ENCODE data around the gene SERPINA1. TPM values are rescaled to one million over a fixed set of nuclear protein-coding genes. Genes with fewer than 3 reads are reported as not detected.

Gene SERPINA1
- total and polyA plus RNA-seq, 10 of the 15 experiments (the other 5 are each of a cell fraction or from before 2014, with no cell fraction given): 0.16 to 6.6 (median 0.53) TPM

DNA sequence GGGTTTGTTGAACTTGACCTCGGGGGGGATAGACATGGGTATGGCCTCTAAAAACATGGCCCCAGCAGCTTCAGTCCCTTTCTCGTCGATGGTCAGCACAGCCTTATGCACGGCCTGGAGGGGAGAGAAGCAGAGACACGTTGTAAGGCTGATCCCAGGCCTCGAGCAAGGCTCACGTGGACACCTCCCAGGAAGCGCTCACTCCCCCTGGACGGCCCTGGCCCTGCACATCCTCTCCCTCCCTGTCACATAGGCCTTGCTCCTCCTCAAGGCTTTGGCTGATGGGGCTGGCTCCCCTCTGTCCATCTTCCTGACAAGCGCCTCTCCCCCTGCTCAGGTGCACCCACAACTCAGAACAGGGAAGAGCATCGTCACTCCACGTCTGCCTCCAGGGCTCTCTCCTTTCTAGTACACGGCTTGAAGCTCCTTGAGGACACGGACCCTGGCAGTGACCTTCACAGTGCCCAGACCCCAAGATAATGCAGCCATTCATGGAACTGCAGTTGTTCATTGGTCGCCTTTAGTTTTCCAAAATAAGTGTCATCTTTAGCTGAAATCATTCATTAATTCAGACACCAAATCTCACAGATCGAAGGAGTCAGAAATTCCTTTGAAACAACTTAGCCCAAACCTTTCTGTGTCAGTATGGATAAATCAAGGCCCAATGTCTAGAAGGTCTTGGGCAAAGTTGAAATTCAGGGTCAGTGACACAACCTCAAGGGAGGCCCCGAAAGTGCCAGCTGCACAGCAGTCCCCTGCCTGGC, 9.7 kb downstream of the SERPINA1 start:
- Histone ChIP-seq H3K4me2 (ENCODE audit: control insufficient read depth, insufficient read depth) (no peak overlapping the region), H3K4me3 (no peak overlapping the region), H2AFZ (ENCODE audit: control insufficient read depth, low read depth, low read length) (no peak overlapping the region), H3K9me3 (replicated peaks; ENCODE audit: control insufficient read depth, insufficient read depth, low read length) (no peaks in the 10 kb centered on the region), H3K79me2 (ENCODE audit: control insufficient read depth, insufficient read depth, low read length) (no peaks in the 10 kb centered on the region), H4K20me1 (ENCODE audit: control insufficient read depth, insufficient read depth) (no peaks in the 10 kb centered on the region), H3K36me3 (ENCODE audit: control insufficient read depth in 2 of 2, insufficient read depth in 2 of 2, low read length in 1 of 2) (no peaks in the 10 kb centered on the region), H3K27ac (ENCODE audit: control insufficient read depth, insufficient read depth) (no peak overlapping the region), H3K9ac (ENCODE audit: control insufficient read depth, insufficient read depth, low read length) (no peak overlapping the region), H3K4me1 (ENCODE audit: control insufficient read depth, insufficient read depth, low read length) (no peaks in the 10 kb centered on the region), H3K27me3 (replicated peaks in 1 of 2; ENCODE audit: control insufficient read depth in 2 of 2, insufficient read depth in 2 of 2, low read length in 1 of 2) (no peaks in the 10 kb centered on the region; a peak in 2 of 4 replicates)
- ATAC-seq (no peak), FAIRE-seq (no peak), DNase-seq (ENCODE audit: low read depth, low spot score) (no peak)
- POLR2A ChIA-PET: no interaction called here
- in situ Hi-C loops (cut with MboI): no loop called here
- CTCF ChIA-PET: no interaction called here
- TF ChIP-seq IKZF1 (conservative IDR thresholded peaks at IDR 0.05) (no peak), POU2F2 (IDR thresholded peaks at IDR 0.05; ENCODE audit: borderline replicate concordance, low read depth, low read length) (no peak), SMC3 (IDR thresholded peaks at IDR 0.05; ENCODE audit: borderline replicate concordance, low read length) (no peak), BMI1 (IDR thresholded peaks at IDR 0.05; ENCODE audit: borderline replicate concordance) (no peak)
- TF ChIP-seq, protein P1, sequence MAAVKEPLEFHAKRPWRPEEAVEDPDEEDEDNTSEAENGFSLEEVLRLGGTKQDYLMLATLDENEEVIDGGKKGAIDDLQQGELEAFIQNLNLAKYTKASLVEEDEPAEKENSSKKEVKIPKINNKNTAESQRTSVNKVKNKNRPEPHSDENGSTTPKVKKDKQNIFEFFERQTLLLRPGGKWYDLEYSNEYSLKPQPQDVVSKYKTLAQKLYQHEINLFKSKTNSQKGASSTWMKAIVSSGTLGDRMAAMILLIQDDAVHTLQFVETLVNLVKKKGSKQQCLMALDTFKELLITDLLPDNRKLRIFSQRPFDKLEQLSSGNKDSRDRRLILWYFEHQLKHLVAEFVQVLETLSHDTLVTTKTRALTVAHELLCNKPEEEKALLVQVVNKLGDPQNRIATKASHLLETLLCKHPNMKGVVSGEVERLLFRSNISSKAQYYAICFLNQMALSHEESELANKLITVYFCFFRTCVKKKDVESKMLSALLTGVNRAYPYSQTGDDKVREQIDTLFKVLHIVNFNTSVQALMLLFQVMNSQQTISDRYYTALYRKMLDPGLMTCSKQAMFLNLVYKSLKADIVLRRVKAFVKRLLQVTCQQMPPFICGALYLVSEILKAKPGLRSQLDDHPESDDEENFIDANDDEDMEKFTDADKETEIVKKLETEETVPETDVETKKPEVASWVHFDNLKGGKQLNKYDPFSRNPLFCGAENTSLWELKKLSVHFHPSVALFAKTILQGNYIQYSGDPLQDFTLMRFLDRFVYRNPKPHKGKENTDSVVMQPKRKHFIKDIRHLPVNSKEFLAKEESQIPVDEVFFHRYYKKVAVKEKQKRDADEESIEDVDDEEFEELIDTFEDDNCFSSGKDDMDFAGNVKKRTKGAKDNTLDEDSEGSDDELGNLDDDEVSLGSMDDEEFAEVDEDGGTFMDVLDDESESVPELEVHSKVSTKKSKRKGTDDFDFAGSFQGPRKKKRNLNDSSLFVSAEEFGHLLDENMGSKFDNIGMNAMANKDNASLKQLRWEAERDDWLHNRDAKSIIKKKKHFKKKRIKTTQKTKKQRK (IDR thresholded peaks at IDR 0.05; ENCODE audit: low read depth, low read length): no peak
- TF ChIP-seq, protein P2, sequence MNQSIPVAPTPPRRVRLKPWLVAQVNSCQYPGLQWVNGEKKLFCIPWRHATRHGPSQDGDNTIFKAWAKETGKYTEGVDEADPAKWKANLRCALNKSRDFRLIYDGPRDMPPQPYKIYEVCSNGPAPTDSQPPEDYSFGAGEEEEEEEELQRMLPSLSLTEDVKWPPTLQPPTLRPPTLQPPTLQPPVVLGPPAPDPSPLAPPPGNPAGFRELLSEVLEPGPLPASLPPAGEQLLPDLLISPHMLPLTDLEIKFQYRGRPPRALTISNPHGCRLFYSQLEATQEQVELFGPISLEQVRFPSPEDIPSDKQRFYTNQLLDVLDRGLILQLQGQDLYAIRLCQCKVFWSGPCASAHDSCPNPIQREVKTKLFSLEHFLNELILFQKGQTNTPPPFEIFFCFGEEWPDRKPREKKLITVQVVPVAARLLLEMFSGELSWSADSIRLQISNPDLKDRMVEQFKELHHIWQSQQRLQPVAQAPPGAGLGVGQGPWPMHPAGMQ (IDR thresholded peaks at IDR 0.05; ENCODE audit: borderline replicate concordance): no peak
- TF ChIP-seq, protein P3, sequence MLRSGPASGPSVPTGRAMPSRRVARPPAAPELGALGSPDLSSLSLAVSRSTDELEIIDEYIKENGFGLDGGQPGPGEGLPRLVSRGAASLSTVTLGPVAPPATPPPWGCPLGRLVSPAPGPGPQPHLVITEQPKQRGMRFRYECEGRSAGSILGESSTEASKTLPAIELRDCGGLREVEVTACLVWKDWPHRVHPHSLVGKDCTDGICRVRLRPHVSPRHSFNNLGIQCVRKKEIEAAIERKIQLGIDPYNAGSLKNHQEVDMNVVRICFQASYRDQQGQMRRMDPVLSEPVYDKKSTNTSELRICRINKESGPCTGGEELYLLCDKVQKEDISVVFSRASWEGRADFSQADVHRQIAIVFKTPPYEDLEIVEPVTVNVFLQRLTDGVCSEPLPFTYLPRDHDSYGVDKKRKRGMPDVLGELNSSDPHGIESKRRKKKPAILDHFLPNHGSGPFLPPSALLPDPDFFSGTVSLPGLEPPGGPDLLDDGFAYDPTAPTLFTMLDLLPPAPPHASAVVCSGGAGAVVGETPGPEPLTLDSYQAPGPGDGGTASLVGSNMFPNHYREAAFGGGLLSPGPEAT (IDR thresholded peaks at IDR 0.05; ENCODE audit: low read depth): no peak
- TF ChIP-seq, protein P4, sequence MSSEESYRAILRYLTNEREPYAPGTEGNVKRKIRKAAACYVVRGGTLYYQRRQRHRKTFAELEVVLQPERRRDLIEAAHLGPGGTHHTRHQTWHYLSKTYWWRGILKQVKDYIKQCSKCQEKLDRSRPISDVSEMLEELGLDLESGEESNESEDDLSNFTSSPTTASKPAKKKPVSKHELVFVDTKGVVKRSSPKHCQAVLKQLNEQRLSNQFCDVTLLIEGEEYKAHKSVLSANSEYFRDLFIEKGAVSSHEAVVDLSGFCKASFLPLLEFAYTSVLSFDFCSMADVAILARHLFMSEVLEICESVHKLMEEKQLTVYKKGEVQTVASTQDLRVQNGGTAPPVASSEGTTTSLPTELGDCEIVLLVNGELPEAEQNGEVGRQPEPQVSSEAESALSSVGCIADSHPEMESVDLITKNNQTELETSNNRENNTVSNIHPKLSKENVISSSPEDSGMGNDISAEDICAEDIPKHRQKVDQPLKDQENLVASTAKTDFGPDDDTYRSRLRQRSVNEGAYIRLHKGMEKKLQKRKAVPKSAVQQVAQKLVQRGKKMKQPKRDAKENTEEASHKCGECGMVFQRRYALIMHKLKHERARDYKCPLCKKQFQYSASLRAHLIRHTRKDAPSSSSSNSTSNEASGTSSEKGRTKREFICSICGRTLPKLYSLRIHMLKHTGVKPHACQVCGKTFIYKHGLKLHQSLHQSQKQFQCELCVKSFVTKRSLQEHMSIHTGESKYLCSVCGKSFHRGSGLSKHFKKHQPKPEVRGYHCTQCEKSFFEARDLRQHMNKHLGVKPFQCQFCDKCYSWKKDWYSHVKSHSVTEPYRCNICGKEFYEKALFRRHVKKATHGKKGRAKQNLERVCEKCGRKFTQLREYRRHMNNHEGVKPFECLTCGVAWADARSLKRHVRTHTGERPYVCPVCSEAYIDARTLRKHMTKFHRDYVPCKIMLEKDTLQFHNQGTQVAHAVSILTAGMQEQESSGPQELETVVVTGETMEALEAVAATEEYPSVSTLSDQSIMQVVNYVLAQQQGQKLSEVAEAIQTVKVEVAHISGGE (CRISPR knock-in tag; IDR thresholded peaks at IDR 0.05): no peak
- BruUV-seq (replicated peaks): no TSS peak
- RAD21 ChIA-PET (ENCODE audit: unreplicated experiment): no interaction called here
- intact Hi-C loops (cut with micrococcal nuclease; ENCODE audit: unreplicated experiment): no loop called here
- WGBS (ENCODE audit: insufficient coverage, insufficient replicate concordance, low lambda C conversion rate, missing lambda C conversion rate): 30% methylated on average over 17 of the region's 17 CpGs
- SMC1A ChIA-PET (ENCODE audit: uncharacterized antibody, unreplicated experiment): no interaction called here
